Ramos (cell line): ENCODE measurements around the gene OTUB2.
"Not testable (repeated sequence)": the region's sequence is repeated elsewhere in the genome, so short reads cannot be mapped to it uniquely, and the experiment has no call there.

Experiments
- in situ Hi-C: fragments of 300-500 bp; cut with MboI; formaldehyde crosslinking; loops from one replicate; pipeline ENCODE4 v1.14.3; 2022; ENCODE audit warnings: low sequenced_read_pairs; ENCODE audit not compliant: unreplicated experiment

Gene OTUB2

GRCh38 chr14:94048691-94049624 lies 22.8 kb downstream of the OTUB2 start:
- in situ Hi-C loops: loop anchor here (25.0 kb wide), 1 partner anchor 88 kb away; the partner anchor contains the start of gene IFI27L2

GRCh38 chr14:94049625-94050023 lies 23.5 kb downstream of the OTUB2 start:
- in situ Hi-C loops: loop anchor here (25.0 kb wide), 1 partner anchor 88 kb away; the partner anchor contains the start of gene IFI27L2

- in situ Hi-C loops: no loop called here
These were observed 24.2 kb downstream of the OTUB2 start for GRCh38 chr14:94050231-94050880.

GRCh38 chr14:94051115-94051514 lies 25.0 kb downstream of the OTUB2 start:
- in situ Hi-C loops: no loop called here

GRCh38 chr14:94051779-94052178 lies 25.6 kb downstream of the OTUB2 start:
- in situ Hi-C loops: no loop called here

GRCh38 chr14:94052199-94052598 lies 26.1 kb downstream of the OTUB2 start:
- in situ Hi-C loops: no loop called here

GRCh38 chr14:94052662-94053061 lies 26.5 kb downstream of the OTUB2 start:
- in situ Hi-C loops: no loop called here

GRCh38 chr14:94054401-94054800 lies 28.3 kb downstream of the OTUB2 start:
- in situ Hi-C loops: no loop called here

- in situ Hi-C loops: no loop called here
These were observed 28.8 kb downstream of the OTUB2 start for GRCh38 chr14:94054936-94055335.

GRCh38 chr14:94056579-94057308 lies 30.6 kb downstream of the OTUB2 start:
- in situ Hi-C loops: no loop called here

GRCh38 chr14:94058128-94058673 lies 32.1 kb downstream of the OTUB2 start:
- in situ Hi-C loops: no loop called here

GRCh38 chr14:94058674-94059138 lies 32.6 kb downstream of the OTUB2 start:
- in situ Hi-C loops: no loop called here

- in situ Hi-C loops: no loop called here
These were observed 33.9 kb downstream of the OTUB2 start for GRCh38 chr14:94059998-94060397.

- in situ Hi-C loops: no loop called here
These were observed 36.3 kb downstream of the OTUB2 start for GRCh38 chr14:94062344-94062940.

GRCh38 chr14:94066089-94066676 lies 40.0 kb downstream of the OTUB2 start:
- in situ Hi-C loops: no loop called here

- in situ Hi-C loops: not testable (repeated sequence)
These were observed 45.9 kb downstream of the OTUB2 start for GRCh38 chr14:94072076-94072475.

GRCh38 chr14:94074534-94074933 lies 48.4 kb downstream of the OTUB2 start:
- in situ Hi-C loops: no loop called here

GRCh38 chr14:94075008-94075407 lies 48.9 kb downstream of the OTUB2 start:
- in situ Hi-C loops: no loop called here

- in situ Hi-C loops: no loop called here
These were observed 51.1 kb downstream of the OTUB2 start for GRCh38 chr14:94077111-94077821.
